Hippocampal formation (tissue), 2 donors: ENCODE results near the gene GTF2E1.
"Not testable (repeated sequence)": the region's sequence is repeated elsewhere in the genome, so short reads cannot be mapped to it uniquely, and the experiment has no call there.

Experiments used
- DNase-seq, 2 donors: peaks; one replicate each; lab custom pipeline; 2025; lab: John Stamatoyannopoulos, UW

Gene GTF2E1

GRCh38 chr3:120742198-120742848 is at the start of gene GTF2E1, which contains the start of gene RABL3:
GTF2E1 (plus strand) TSS chr3:120742744; CDS start chr3:120750553, 7,809 bp downstream.
RABL3 (minus strand) TSS chr3:120742516; CDS start chr3:120742507, 9 bp downstream.
- peak; percentile 98 to 100 for DNase-seq

- DNase-seq: peak in 1 of 2 donors; percentile 34
Observed at GRCh38 chr3:120693439-120694171, 48.9 kb upstream of the GTF2E1 start.

- no peak for DNase-seq
Observed at GRCh38 chr3:120699333-120699732, 43.2 kb upstream of the GTF2E1 start.

GRCh38 chr3:120705884-120706582 is 36.5 kb upstream of the GTF2E1 start:
- DNase-seq: no peak

- DNase-seq: no peak
Observed at GRCh38 chr3:120706950-120707349, 35.6 kb upstream of the GTF2E1 start.

GRCh38 chr3:120708408-120708807 is 34.1 kb upstream of the GTF2E1 start:
- DNase-seq: no peak

- no peak for DNase-seq
Observed at GRCh38 chr3:120710369-120710768, 32.2 kb upstream of the GTF2E1 start.

GRCh38 chr3:120713262-120713661 is 29.3 kb upstream of the GTF2E1 start:
- no peak for DNase-seq

- not testable (repeated sequence) for DNase-seq
Observed at GRCh38 chr3:120719167-120719834, 23.2 kb upstream of the GTF2E1 start.

GRCh38 chr3:120726791-120727190 is 15.8 kb upstream of the GTF2E1 start:
- no peak for DNase-seq

- DNase-seq: no peak
Observed at GRCh38 chr3:120730576-120731542, 11.7 kb upstream of the GTF2E1 start.

GRCh38 chr3:120738006-120738405 is 4.5 kb upstream of the GTF2E1 start:
- not testable (repeated sequence) for DNase-seq

GRCh38 chr3:120741320-120741719 is 1.2 kb upstream of the GTF2E1 start:
- no peak for DNase-seq

GRCh38 chr3:120741837-120742197 is 727 bp upstream of the GTF2E1 start:
- DNase-seq: no peak

- no peak for DNase-seq
Observed at GRCh38 chr3:120742849-120743365, 363 bp downstream of the GTF2E1 start.

- DNase-seq: no peak
Observed at GRCh38 chr3:120743556-120744195, 1.1 kb downstream of the GTF2E1 start.

GRCh38 chr3:120745466-120745865 is 2.9 kb downstream of the GTF2E1 start:
- DNase-seq: no peak

- no peak for DNase-seq
Observed at GRCh38 chr3:120749843-120750242, 7.3 kb downstream of the GTF2E1 start.

GRCh38 chr3:120752230-120752629 is 9.7 kb downstream of the GTF2E1 start:
- no peak for DNase-seq

GRCh38 chr3:120752865-120753264 is 10.3 kb downstream of the GTF2E1 start:
- no peak for DNase-seq
